Measurements from ENCODE around the gene CD163. TPM values are rescaled to one million over a fixed set of nuclear protein-coding genes. Genes with fewer than 3 reads are reported as not detected.

CD163 gene
- polyA plus RNA-seq, 1 of the 3 experiments (the other 2 are of a cell fraction), result 0.03 TPM

- Histone ChIP-seq H3K9ac (no peak overlapping the region), H3K27ac (ENCODE audit: low read depth in 2 of 2, low read length in 1 of 2) (no peak overlapping the region), H3F3A (replicated peaks; ENCODE audit: insufficient read depth) (peaks cover 2% of the 10 kb centered on the region), H3K9me3 (no peaks in the 10 kb centered on the region), H3K9me2 (no peaks in the 10 kb centered on the region; the same call in 1 of the 2 replicates), H3K4me1 (ENCODE audit: control insufficient read depth in 1 of 2, insufficient read depth in 2 of 2, low read depth in 1 of 2, low read length in 1 of 2) (no peaks in the 10 kb centered on the region), H3K4me3 (ENCODE audit: low read depth in 2 of 2, low read length in 1 of 2) (no peak overlapping the region), H4K20me1 (ENCODE audit: insufficient read depth) (no peaks in the 10 kb centered on the region), H3K4me2 (no peak overlapping the region), H3K27me3 (ENCODE audit: insufficient read depth) (no peaks in the 10 kb centered on the region), H3K36me3 (replicated peaks in 1 of 2; ENCODE audit: control insufficient read depth in 1 of 2, insufficient read depth in 2 of 2, low read length in 1 of 2) (no peaks in the 10 kb centered on the region), H3K79me2 (ENCODE audit: insufficient read depth) (no peaks in the 10 kb centered on the region), H2AFZ (ENCODE audit: low read depth) (no peak overlapping the region)
- DNase-seq, result no peak
- TF ChIP-seq MEF2A (IDR thresholded peaks at IDR 0.05; ENCODE audit: borderline replicate concordance, low read depth) (no peak), USF1 (IDR thresholded peaks at IDR 0.05; ENCODE audit: borderline replicate concordance, low read depth) (no peak), TCF12 (IDR thresholded peaks at IDR 0.05) (no peak), POLR2AphosphoS5 (IDR thresholded peaks at IDR 0.05; ENCODE audit: low read depth, low read length) (no peak), IRF3 (IDR thresholded peaks at IDR 0.05; ENCODE audit: low read depth, low read length) (no peak), TAF1 (IDR thresholded peaks at IDR 0.05; ENCODE audit: borderline replicate concordance, low read depth, low read length) (no peak), MAX (IDR thresholded peaks at IDR 0.05; ENCODE audit: low read depth) (no peak), ZBTB33 (IDR thresholded peaks at IDR 0.05; ENCODE audit: borderline replicate concordance, low read depth) (no peak), CTCF (IDR thresholded peaks at IDR 0.05) (no peak), RFX5 (IDR thresholded peaks at IDR 0.05; ENCODE audit: low read length) (no peak), EP300 (IDR thresholded peaks at IDR 0.05; ENCODE audit: borderline replicate concordance in 1 of 2, low read depth in 1 of 2, low read length in 1 of 2) (no peak), PBX3 (IDR thresholded peaks at IDR 0.05) (no peak), FOXJ3 (CRISPR knock-in tag; IDR thresholded peaks at IDR 0.05) (no peak), MXI1 (IDR thresholded peaks at IDR 0.05; ENCODE audit: low read depth, low read length) (no peak), REST (IDR thresholded peaks at IDR 0.05; ENCODE audit: low read depth, low read length) (no peak), RXRA (IDR thresholded peaks at IDR 0.05; ENCODE audit: borderline replicate concordance, low read depth) (no peak), RAD21 (IDR thresholded peaks at IDR 0.05; ENCODE audit: low read length) (no peak), GABPA (IDR thresholded peaks at IDR 0.05; ENCODE audit: low read depth) (no peak), FOSL2 (IDR thresholded peaks at IDR 0.05; ENCODE audit: borderline replicate concordance, low read depth) (no peak)
- WGBS (ENCODE audit: low lambda C conversion rate), result 16% methylated on average over 4 of the region's 4 CpGs
- CTCF ChIA-PET, result interaction anchor here (1.0 kb wide), 1 partner anchor 16 kb away, joined by 3 read pairs; no protein-coding TSS in a partner anchor
- POLR2A ChIA-PET, result no interaction called here
Measured at GRCh38 chr12:7444537-7444936, 59.0 kb downstream of the CD163 start.

Measured in SK-N-SH (cell line).